K562 (cell line): ENCODE results near the gene AKAP3.

ENCODE experiments used
- TCF7 ChIP-seq: sonication (generic); IDR thresholded peaks from 2 replicates; pipeline ENCODE4 v1.6.1; 2016; ENCODE audit warnings: antibody characterized with exemption, borderline replicate concordance
- ZFP36 ChIP-seq: fragments of 150-350 bp; IDR thresholded peaks from 2 replicates; pipeline ENCODE4 v1.6.1; 2018; ENCODE audit warnings: low read length, low read depth; ENCODE audit not compliant: partially characterized antibody
- ZNF140 ChIP-seq: fragments of 250-450 bp; sonication (Bioruptor Pico); IDR thresholded peaks from 2 replicates; pipeline ENCODE4 v1.8.0; 2021; ENCODE audit warnings: moderate library complexity, mild to moderate bottlenecking, inconsistent platforms
- TF ChIP-seq, protein P1 (sequence below): fragments of 450-650 bp; IDR thresholded peaks from 2 replicates; pipeline ENCODE4 v1.6.1; 2016; ENCODE audit warnings: low read depth
- TF ChIP-seq, protein P2 (sequence below): fragments of 250-450 bp; sonication (Bioruptor Pico); IDR thresholded peaks from 2 replicates; pipeline ENCODE4 v1.5.0; 2020; ENCODE audit warnings: mild to moderate bottlenecking, borderline replicate concordance

DNA sequence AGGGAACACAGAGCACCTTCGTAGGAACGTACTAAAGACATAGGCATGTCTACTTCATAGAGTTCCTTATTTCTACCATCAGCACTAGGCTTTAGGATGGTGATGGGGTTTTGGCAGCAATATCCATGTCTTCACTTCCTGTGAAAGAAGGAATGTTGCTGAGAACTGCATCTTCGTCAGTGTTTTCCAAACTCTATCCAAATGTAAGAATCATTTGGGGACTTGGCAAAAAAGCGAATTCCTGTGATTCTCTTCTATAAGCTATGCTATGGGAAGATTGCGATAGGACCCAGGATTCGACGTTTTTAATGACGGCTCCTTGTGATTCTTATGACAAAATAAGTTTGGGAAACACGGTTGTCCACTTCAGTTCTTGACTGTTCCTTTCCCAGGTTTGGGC, 39.8 kb downstream of the AKAP3 start:
- TF ChIP-seq TCF7 (no peak), ZFP36 (no peak), ZNF140 (CRISPR knock-in tag) (no peak)
- TF ChIP-seq, protein P1, sequence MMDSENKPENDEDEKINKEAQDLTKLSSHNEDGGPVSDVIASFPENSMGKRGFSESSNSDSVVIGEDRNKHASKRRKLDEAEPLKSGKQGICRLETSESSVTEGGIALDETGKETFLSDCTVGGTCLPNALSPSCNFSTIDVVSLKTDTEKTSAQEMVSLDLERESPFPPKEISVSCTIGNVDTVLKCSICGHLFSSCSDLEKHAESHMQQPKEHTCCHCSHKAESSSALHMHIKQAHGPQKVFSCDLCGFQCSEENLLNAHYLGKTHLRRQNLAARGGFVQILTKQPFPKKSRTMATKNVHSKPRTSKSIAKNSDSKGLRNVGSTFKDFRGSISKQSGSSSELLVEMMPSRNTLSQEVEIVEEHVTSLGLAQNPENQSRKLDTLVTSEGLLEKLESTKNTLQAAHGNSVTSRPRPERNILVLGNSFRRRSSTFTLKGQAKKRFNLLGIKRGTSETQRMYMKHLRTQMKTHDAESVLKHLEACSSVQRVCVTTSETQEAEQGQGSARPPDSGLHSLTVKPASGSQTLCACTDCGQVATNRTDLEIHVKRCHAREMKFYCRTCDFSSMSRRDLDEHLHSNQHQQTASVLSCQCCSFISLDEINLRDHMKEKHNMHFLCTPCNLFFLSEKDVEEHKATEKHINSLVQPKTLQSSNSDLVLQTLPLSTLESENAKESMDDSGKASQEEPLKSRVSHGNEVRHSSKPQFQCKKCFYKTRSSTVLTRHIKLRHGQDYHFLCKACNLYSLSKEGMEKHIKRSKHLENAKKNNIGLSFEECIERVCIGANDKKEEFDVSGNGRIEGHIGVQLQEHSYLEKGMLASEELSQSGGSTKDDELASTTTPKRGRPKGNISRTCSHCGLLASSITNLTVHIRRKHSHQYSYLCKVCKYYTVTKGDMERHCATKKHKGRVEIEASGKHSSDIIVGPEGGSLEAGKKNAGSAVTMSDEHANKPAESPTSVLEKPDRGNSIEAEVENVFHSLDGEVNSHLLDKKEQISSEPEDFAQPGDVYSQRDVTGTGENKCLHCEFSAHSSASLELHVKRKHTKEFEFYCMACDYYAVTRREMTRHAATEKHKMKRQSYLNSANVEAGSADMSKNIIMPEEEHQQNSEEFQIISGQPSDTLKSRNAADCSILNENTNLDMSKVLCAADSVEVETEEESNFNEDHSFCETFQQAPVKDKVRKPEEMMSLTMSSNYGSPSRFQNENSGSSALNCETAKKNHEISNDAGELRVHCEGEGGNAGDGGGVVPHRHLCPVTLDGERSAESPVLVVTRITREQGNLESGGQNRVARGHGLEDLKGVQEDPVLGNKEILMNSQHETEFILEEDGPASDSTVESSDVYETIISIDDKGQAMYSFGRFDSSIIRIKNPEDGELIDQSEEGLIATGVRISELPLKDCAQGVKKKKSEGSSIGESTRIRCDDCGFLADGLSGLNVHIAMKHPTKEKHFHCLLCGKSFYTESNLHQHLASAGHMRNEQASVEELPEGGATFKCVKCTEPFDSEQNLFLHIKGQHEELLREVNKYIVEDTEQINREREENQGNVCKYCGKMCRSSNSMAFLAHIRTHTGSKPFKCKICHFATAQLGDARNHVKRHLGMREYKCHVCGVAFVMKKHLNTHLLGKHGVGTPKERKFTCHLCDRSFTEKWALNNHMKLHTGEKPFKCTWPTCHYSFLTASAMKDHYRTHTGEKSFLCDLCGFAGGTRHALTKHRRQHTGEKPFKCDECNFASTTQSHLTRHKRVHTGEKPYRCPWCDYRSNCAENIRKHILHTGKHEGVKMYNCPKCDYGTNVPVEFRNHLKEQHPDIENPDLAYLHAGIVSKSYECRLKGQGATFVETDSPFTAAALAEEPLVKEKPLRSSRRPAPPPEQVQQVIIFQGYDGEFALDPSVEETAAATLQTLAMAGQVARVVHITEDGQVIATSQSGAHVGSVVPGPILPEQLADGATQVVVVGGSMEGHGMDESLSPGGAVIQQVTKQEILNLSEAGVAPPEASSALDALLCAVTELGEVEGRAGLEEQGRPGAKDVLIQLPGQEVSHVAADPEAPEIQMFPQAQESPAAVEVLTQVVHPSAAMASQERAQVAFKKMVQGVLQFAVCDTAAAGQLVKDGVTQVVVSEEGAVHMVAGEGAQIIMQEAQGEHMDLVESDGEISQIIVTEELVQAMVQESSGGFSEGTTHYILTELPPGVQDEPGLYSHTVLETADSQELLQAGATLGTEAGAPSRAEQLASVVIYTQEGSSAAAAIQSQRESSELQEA: no peak
- TF ChIP-seq, protein P2, sequence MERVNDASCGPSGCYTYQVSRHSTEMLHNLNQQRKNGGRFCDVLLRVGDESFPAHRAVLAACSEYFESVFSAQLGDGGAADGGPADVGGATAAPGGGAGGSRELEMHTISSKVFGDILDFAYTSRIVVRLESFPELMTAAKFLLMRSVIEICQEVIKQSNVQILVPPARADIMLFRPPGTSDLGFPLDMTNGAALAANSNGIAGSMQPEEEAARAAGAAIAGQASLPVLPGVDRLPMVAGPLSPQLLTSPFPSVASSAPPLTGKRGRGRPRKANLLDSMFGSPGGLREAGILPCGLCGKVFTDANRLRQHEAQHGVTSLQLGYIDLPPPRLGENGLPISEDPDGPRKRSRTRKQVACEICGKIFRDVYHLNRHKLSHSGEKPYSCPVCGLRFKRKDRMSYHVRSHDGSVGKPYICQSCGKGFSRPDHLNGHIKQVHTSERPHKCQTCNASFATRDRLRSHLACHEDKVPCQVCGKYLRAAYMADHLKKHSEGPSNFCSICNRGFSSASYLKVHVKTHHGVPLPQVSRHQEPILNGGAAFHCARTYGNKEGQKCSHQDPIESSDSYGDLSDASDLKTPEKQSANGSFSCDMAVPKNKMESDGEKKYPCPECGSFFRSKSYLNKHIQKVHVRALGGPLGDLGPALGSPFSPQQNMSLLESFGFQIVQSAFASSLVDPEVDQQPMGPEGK (CRISPR knock-in tag): no peak
